ENCODE data around the gene EPM2A. TPM values are rescaled to one million over a fixed set of nuclear protein-coding genes. Genes with fewer than 3 reads are reported as not detected.

EPM2A gene
- total and polyA plus RNA-seq, 2 experiments from 2014 or later, result 3.7 to 17.8 TPM

- Mint-ChIP-seq H3K36me3 (ENCODE audit: low read depth) (no peaks in the 10 kb centered on the region; the same call in 2 of the 3 replicates), H3K27me3 (ENCODE audit: insufficient read depth, low read depth, poor library complexity) (peaks cover 8% of the 10 kb centered on the region)
- ATAC-seq, result no peak
These were observed 148.0 kb downstream of the EPM2A start for GRCh38 chr6:145587334-145587733.

More at GRCh38 chr6:145587334-145587733, 148.0 kb downstream of the EPM2A start:
- H3K4me3 ChIP-seq, result no peak overlapping the region
- Mint-ChIP-seq H3K4me1 (peaks cover 9% of the 10 kb centered on the region), H3K27ac (no peak overlapping the region), H3K4me3 (no peak overlapping the region), H3K9me3 (no peaks in the 10 kb centered on the region; the same call in 2 of the 3 replicates)
- H3K27ac ChIP-seq (ENCODE audit: low read depth), result no peak overlapping the region
- H3K27me3 ChIP-seq (ENCODE audit: insufficient read depth), result no peaks in the 10 kb centered on the region
- DNase-seq (ENCODE audit: low spot score), result no peak
- no peaks in the 10 kb centered on the region for H3F3A ChIP-seq (replicated peaks; ENCODE audit: low read depth)
- no peaks in the 10 kb centered on the region for H4K20me1 ChIP-seq (replicated peaks; ENCODE audit: insufficient read depth)
- no peak overlapping the region for H3K4me2 ChIP-seq
- 0 out of 2 replicates have a peak, but pooled peaks cover 3% of the 10 kb centered on the region for H3K4me1 ChIP-seq (ENCODE audit: insufficient read depth)
- no peak overlapping the region for H2AFZ ChIP-seq
- H3K79me2 ChIP-seq (replicated peaks; ENCODE audit: insufficient read depth), result no peaks in the 10 kb centered on the region
- no peaks in the 10 kb centered on the region for H3K36me3 ChIP-seq (ENCODE audit: insufficient read depth)
- TF ChIP-seq NANOG (IDR thresholded peaks at IDR 0.05; ENCODE audit: borderline replicate concordance) (no peak), ZNF462 (CRISPR knock-in tag; IDR thresholded peaks at IDR 0.05) (no peak), EZH2 (IDR thresholded peaks at IDR 0.05; ENCODE audit: low read depth, unreplicated experiment) (no peak), ETS1 (IDR thresholded peaks at IDR 0.05) (no peak), ZNF114 (CRISPR knock-in tag; IDR thresholded peaks at IDR 0.05) (no peak), JUNB (IDR thresholded peaks at IDR 0.05; ENCODE audit: unreplicated experiment) (no peak), CREB1 (CRISPR knock-in tag; IDR thresholded peaks at IDR 0.05; ENCODE audit: low read depth) (no peak), CTCF (conservative IDR thresholded peaks at IDR 0.05; ENCODE audit: low read depth in 2 of 2) (no peak), POLR2AphosphoS5 (IDR thresholded peaks at IDR 0.05; ENCODE audit: low read depth) (no peak), ZNF331 (CRISPR knock-in tag; IDR thresholded peaks at IDR 0.05; ENCODE audit: low read depth) (no peak), EZH2phosphoT487 (IDR thresholded peaks at IDR 0.05; ENCODE audit: unreplicated experiment) (no peak), REST (IDR thresholded peaks at IDR 0.05; ENCODE audit: unreplicated experiment) (no peak), STAT1 (IDR thresholded peaks at IDR 0.05; ENCODE audit: unreplicated experiment) (no peak)
- H3K9me2 ChIP-seq (ENCODE audit: insufficient read depth), result no peaks in the 10 kb centered on the region; the same call in 1 of the 2 replicates
